Smooth muscle cell (in vitro differentiated cells): Measurements from ENCODE around the gene AKAP6. TPM values are rescaled to one million over a fixed set of nuclear protein-coding genes. Genes with fewer than 3 reads are reported as not detected.

Experiments
- DNase-seq: peaks from one replicate; lab custom pipeline; 2025; ENCODE audit not compliant: unreplicated experiment; lab: John Stamatoyannopoulos, UW
- H2AFZ ChIP-seq: fragments of 200-600 bp; sonication (generic); 2 replicates; pipeline ENCODE4 v1.6.0; 2016; ENCODE audit warnings: antibody characterized with exemption, low read depth, mild to moderate bottlenecking
- H3F3A ChIP-seq: fragments of 200-600 bp; sonication (generic); 2 replicates; pipeline ENCODE4 v1.6.0; 2017; ENCODE audit warnings: antibody characterized with exemption, low read depth
- H3K27ac ChIP-seq: fragments of 200-600 bp; sonication (generic); 2 replicates; pipeline ENCODE4 v1.5.1; 2016; ENCODE audit warnings: low read depth, mild to moderate bottlenecking
- H3K27me3 ChIP-seq: fragments of 200-600 bp; sonication (generic); 2 replicates; pipeline ENCODE4 v1.6.1; 2016; ENCODE audit warnings: low read depth, mild to moderate bottlenecking
- H3K36me3 ChIP-seq: fragments of 200-600 bp; sonication (generic); 2 replicates; pipeline ENCODE4 v1.5.1; 2016; ENCODE audit warnings: low read depth
- H3K4me1 ChIP-seq: fragments of 200-600 bp; sonication (generic); 2 replicates; pipeline ENCODE4 v1.5.1; 2016; ENCODE audit warnings: low read depth
- H3K4me2 ChIP-seq: fragments of 200-600 bp; sonication (generic); 2 replicates; pipeline ENCODE4 v1.6.0; 2016; ENCODE audit warnings: mild to moderate bottlenecking
- H3K4me3 ChIP-seq: fragments of 200-600 bp; sonication (generic); 2 replicates; pipeline ENCODE4 v1.5.1; 2016; ENCODE audit warnings: mild to moderate bottlenecking
- H3K79me2 ChIP-seq: fragments of 200-600 bp; sonication (generic); 2 replicates; pipeline ENCODE4 v1.6.0; 2016; ENCODE audit warnings: low read depth, mild to moderate bottlenecking
- H3K9ac ChIP-seq: fragments of 200-600 bp; sonication (generic); 2 replicates; pipeline ENCODE4 v1.6.0; 2016; ENCODE audit warnings: low read depth
- H3K9me3 ChIP-seq: fragments of 200-600 bp; sonication (generic); replicated peaks from 2 replicates; pipeline ENCODE4 v1.5.1; 2016; ENCODE audit warnings: low read depth
- H4K20me1 ChIP-seq: fragments of 200-600 bp; sonication (generic); 2 replicates; pipeline ENCODE4 v1.6.0; 2016; ENCODE audit warnings: low read depth
- CTCF ChIP-seq: fragments of 200-600 bp; sonication (generic); IDR thresholded peaks from 2 replicates; pipeline ENCODE4 v1.5.1; 2017; ENCODE audit warnings: borderline replicate concordance, mild to moderate bottlenecking, antibody characterized with exemption; ENCODE audit not compliant: insufficient read depth, poor library complexity, severe bottlenecking
- WGBS: methylation state at CpG from one replicate; pipeline ENCODE4 v1.1.7; 2016; ENCODE audit warnings: low lambda C conversion rate; 5-methylcytosine and 5-hydroxymethylcytosine counted together
- polyA plus RNA-seq: library from polyadenylated mRNA; unstranded; fragments of >200 nt; fragmentation: Nextera tagmentation; extraction: Ambion mirVana; gene quantifications from 2 replicates; pipeline ENCODE4 v1.2.1, GENCODE V29; 2016
- total RNA-seq: library from RNA; depleted of rRNA; stranded (reverse); fragments of >200 nt; gene quantifications from 2 replicates; pipeline ENCODE4 v1.2.3, GENCODE V29; 2014

AKAP6 gene
- total and polyA plus RNA-seq, 2 experiments from 2014 or later: 1.3 to 6.4 TPM

DNA sequence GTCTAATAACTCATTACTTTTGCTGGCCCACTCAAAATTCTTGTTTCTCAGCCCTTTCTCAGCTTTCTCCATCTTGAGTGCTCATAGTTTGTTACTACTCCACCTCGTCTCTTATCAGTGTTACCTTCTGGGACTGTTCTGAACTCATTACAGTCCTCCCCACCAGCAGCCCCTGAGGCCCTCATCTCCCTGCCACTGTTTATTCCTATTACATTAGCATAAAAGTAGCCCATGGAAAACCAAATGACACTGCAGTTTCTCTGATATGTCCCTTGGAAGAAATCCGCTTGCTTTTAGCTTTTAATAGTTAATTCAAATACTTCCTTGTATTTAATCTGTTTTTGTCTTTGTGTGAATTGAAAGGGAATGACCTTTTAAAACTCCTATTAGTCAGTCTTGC, 7.6 kb downstream of the AKAP6 start:
- Histone ChIP-seq H3K9me3 (no peaks in the 10 kb centered on the region), H3K36me3 (no peaks in the 10 kb centered on the region), H3K4me1 (peaks cover 11% of the 10 kb centered on the region), H3K4me2 (no peak overlapping the region), H3K4me3 (no peak overlapping the region), H2AFZ (no peak overlapping the region), H3K9ac (no peak overlapping the region), H3K27ac (no peak overlapping the region), H4K20me1 (no peaks in the 10 kb centered on the region), H3K27me3 (no peaks in the 10 kb centered on the region), H3K79me2 (no peaks in the 10 kb centered on the region), H3F3A (no peaks in the 10 kb centered on the region)
- DNase-seq: no peak
- TF ChIP-seq CTCF: no peak
- 87% methylated on average over 2 of the region's 2 CpGs for WGBS

DNA sequence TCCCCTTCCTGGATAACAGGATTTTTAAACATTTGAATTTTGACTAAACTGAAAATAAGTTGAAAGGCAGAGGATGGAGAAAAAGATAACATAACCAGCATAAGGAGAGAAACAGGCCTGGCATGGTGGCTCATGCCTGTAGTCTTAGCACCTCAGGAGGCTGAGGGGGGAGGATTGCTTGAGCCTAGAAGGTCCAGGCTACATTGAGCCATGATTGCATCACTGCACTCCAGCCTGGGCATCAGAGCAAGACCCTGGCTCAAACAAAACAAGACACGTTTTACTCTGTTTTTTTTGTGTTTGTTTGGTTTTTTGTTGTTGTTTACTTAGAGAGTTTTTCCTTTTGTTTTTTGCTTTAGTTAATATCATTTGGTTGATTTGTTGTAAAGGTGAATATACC, 8.7 kb downstream of the AKAP6 start:
- Histone ChIP-seq H3K9me3 (no peaks in the 10 kb centered on the region), H3K36me3 (no peaks in the 10 kb centered on the region), H3K4me3 (no peak overlapping the region), H2AFZ (no peak overlapping the region), H3K4me2 (no peak overlapping the region), H4K20me1 (no peaks in the 10 kb centered on the region), H3K27ac (no peak overlapping the region), H3K9ac (no peak overlapping the region), H3K27me3 (no peaks in the 10 kb centered on the region), H3F3A (no peaks in the 10 kb centered on the region), H3K4me1 (peaks cover 6% of the 10 kb centered on the region), H3K79me2 (no peaks in the 10 kb centered on the region)
- no peak for TF ChIP-seq CTCF
- WGBS: 84% methylated on average over 1 of the region's 1 CpG
- no peak for DNase-seq

GRCh38 chr14:32339188-32339587, 10.1 kb downstream of the AKAP6 start:
- Histone ChIP-seq H2AFZ (no peak overlapping the region), H3K9me3 (no peaks in the 10 kb centered on the region), H4K20me1 (no peaks in the 10 kb centered on the region), H3K4me3 (no peak overlapping the region), H3F3A (no peaks in the 10 kb centered on the region), H3K4me1 (no peaks in the 10 kb centered on the region), H3K4me2 (no peak overlapping the region), H3K36me3 (no peaks in the 10 kb centered on the region), H3K27me3 (no peaks in the 10 kb centered on the region), H3K79me2 (no peaks in the 10 kb centered on the region), H3K27ac (no peak overlapping the region), H3K9ac (no peak overlapping the region)
- DNase-seq: no peak
- no peak for TF ChIP-seq CTCF
- WGBS: 96% methylated on average over 1 of the region's 1 CpG
